GM12878 (cell line): ENCODE data around the gene CA11. TPM values are rescaled to one million over a fixed set of nuclear protein-coding genes. Genes with fewer than 3 reads are reported as not detected.
A peak's percentile ranks its signal among the peaks of the same experiment; 100 is the strongest.

Source experiments
- ATAC-seq: fragments of 200-7000 bp; cut with Tn5 transposase; 3 replicates; pipeline ENCODE4 v1.9.1; 2020; ENCODE audit warnings: mild to moderate bottlenecking, moderate library complexity
- BruUV-seq: library from RNA; stranded (reverse); fragments of 400-500 nt; replicated peaks from 2 replicates; lab custom pipeline; 2021; lab: Mats Ljungman, UMichigan
- CTCF ChIA-PET: fragments of 300-600 bp; sonication (Branson Sonifier 250); formaldehyde crosslinking; extraction: SDS; loops from one replicate; lab custom pipeline; 2021; ENCODE audit warnings: inconsistent platforms; lab: Yijun Ruan, JAX
- POLR2A ChIA-PET: fragments of 350-600 bp; formaldehyde crosslinking; extraction: SDS; loops from one replicate; lab custom pipeline; 2021; ENCODE audit warnings: inconsistent platforms; lab: Charles Lee
- RAD21 ChIA-PET: fragments of 300-600 bp; sonication (Branson Sonifier 250); formaldehyde crosslinking; loops from one replicate; lab custom pipeline; 2023; ENCODE audit warnings: antibody characterized with exemption; ENCODE audit not compliant: unreplicated experiment; lab: Charles Lee
- SMC1A ChIA-PET: fragments of 300-600 bp; sonication (Branson Sonifier 250); formaldehyde crosslinking; loops from one replicate; lab custom pipeline; 2023; ENCODE audit not compliant: unreplicated experiment, uncharacterized antibody; lab: Charles Lee
- DNase-seq: peaks from one replicate; pipeline ENCODE4 v3.0.0-alpha.2; 2011; ENCODE audit warnings: low read depth, low spot score
- FAIRE-seq: peaks from 3 replicates; lab custom pipeline; 2011; peaks lifted over from hg19 to GRCh38; lab: Jason Lieb, UNC
- H2AFZ ChIP-seq: 2 replicates; pipeline ENCODE4 v1.6.0; 2011; ENCODE audit warnings: low read depth, low read length, control low read depth; ENCODE audit not compliant: control insufficient read depth
- H3K27ac ChIP-seq: 2 replicates; pipeline ENCODE4 v1.5.1; 2011; ENCODE audit warnings: control low read depth; ENCODE audit not compliant: control insufficient read depth, insufficient read depth
- H3K27me3 ChIP-seq, 2 experiments: replicated peaks in 1 of 2; 2 replicates each; pipeline versions ENCODE4 v1.6.0 to v1.6.1; 2011; ENCODE audit warnings: low read length in 1 of 2; ENCODE audit not compliant: control insufficient read depth in 2 of 2, insufficient read depth in 2 of 2
- H3K36me3 ChIP-seq, 2 experiments: 2 replicates each; pipeline ENCODE4 v1.5.1; 2011; ENCODE audit warnings: low read length in 1 of 2; ENCODE audit not compliant: control insufficient read depth in 2 of 2, insufficient read depth in 2 of 2
- H3K4me1 ChIP-seq: 2 replicates; pipeline ENCODE4 v1.6.1; 2011; ENCODE audit warnings: mild to moderate bottlenecking, low read length, moderate library complexity, mixed read lengths; ENCODE audit not compliant: control insufficient read depth, insufficient read depth
- H3K4me2 ChIP-seq: 2 replicates; pipeline ENCODE4 v1.6.0; 2011; ENCODE audit warnings: control low read depth; ENCODE audit not compliant: control insufficient read depth, insufficient read depth
- H3K4me3 ChIP-seq: fragments of 200-600 bp; sonication (generic); 2 replicates; pipeline ENCODE4 v1.5.1; 2016
- H3K79me2 ChIP-seq: 2 replicates; pipeline ENCODE4 v1.6.0; 2011; ENCODE audit warnings: low read length; ENCODE audit not compliant: control insufficient read depth, insufficient read depth
- H3K9ac ChIP-seq: 2 replicates; pipeline ENCODE4 v1.8.0; 2011; ENCODE audit warnings: low read length, control low read depth, mixed read lengths; ENCODE audit not compliant: control insufficient read depth, insufficient read depth
- H3K9me3 ChIP-seq: replicated peaks from 3 replicates; pipeline ENCODE4 v1.5.1; 2011; ENCODE audit warnings: mild to moderate bottlenecking, low read length; ENCODE audit not compliant: control insufficient read depth, insufficient read depth
- H4K20me1 ChIP-seq: 2 replicates; pipeline ENCODE4 v1.6.0; 2011; ENCODE audit not compliant: control insufficient read depth, insufficient read depth
- CBFB ChIP-seq: IDR thresholded peaks from 2 replicates; pipeline ENCODE4 v1.6.1; 2016; ENCODE audit warnings: antibody characterized with exemption, low read depth
- KAT2A ChIP-seq: conservative IDR thresholded peaks from 2 replicates; pipeline ENCODE4 v1.6.1; 2011; ENCODE audit warnings: low read depth, low read length; ENCODE audit not compliant: control insufficient read depth
- MAX ChIP-seq: IDR thresholded peaks from 2 replicates; pipeline ENCODE4 v1.6.1; 2012; ENCODE audit warnings: low read depth, low read length, improper control_type of control experiment
- MEF2B ChIP-seq: fragments of 450-650 bp; IDR thresholded peaks from 2 replicates; pipeline ENCODE4 v1.6.1; 2018; ENCODE audit warnings: mild to moderate bottlenecking, moderate library complexity; ENCODE audit not compliant: partially characterized antibody, poor library complexity, severe bottlenecking
- NBN ChIP-seq: fragments of 450-650 bp; IDR thresholded peaks from 2 replicates; pipeline ENCODE4 v1.6.1; 2016
- SIX5 ChIP-seq: IDR thresholded peaks from 2 replicates; pipeline ENCODE4 v1.6.1; 2011; ENCODE audit warnings: mild to moderate bottlenecking, low read depth, low read length, moderate library complexity; ENCODE audit not compliant: severe bottlenecking
- SMARCA5 ChIP-seq: fragments of 450-650 bp; IDR thresholded peaks from 2 replicates; pipeline ENCODE4 v1.6.1; 2017; ENCODE audit warnings: mild to moderate bottlenecking
- TAF1 ChIP-seq: IDR thresholded peaks from 2 replicates; pipeline ENCODE4 v1.6.1; 2011; ENCODE audit warnings: mild to moderate bottlenecking, low read depth, low read length, borderline replicate concordance
- ZNF274 ChIP-seq: IDR thresholded peaks from one replicate; pipeline ENCODE4 v1.8.0; 2011; ENCODE audit not compliant: insufficient read length, insufficient read depth
- WGBS: methylation state at CpG from one replicate; pipeline ENCODE4 v1.1.6; 2016; ENCODE audit warnings: low lambda C conversion rate; ENCODE audit not compliant: insufficient replicate concordance, insufficient coverage; ENCODE audit errors: missing lambda C conversion rate; 5-methylcytosine and 5-hydroxymethylcytosine counted together
- in situ Hi-C: fragments of 300-500 bp; cut with MboI; formaldehyde crosslinking; loops from 9 replicates; pipeline ENCODE4 v1.14.3; 2018; ENCODE audit warnings: mixed read lengths
- intact Hi-C: fragments of 100-400 bp; cut with micrococcal nuclease; formaldehyde crosslinking; loops from one replicate; pipeline ENCODE4 v1.14.2; 2022; ENCODE audit not compliant: unreplicated experiment
- polyA plus RNA-seq, 11 experiments: library from polyadenylated mRNA; depleted of rRNA in 4 of 11; unstranded in 6 of 11; stranded (reverse) in 5 of 11; fragments of >200 nt; fragmentation: Nextera tagmentation in 4 of 11; fragmentation: Illumina TruSeq in 1 of 11; extraction: Ambion mirVana in 4 of 11; extraction: Trizol in 1 of 11; gene quantifications; 1 replicate in 1 of 11; 2 replicates in 10 of 11; pipeline versions ENCODE4 v1.2.1 to v1.2.3, GENCODE V29; 2011 to 2016; ENCODE audit warnings: inconsistent platforms in 2 of 11, missing spikeins in 2 of 11, low read depth in 1 of 11
- total RNA-seq, 4 experiments: library from RNA; depleted of rRNA in 3 of 4; stranded (reverse); fragments of >200 nt in 3 of 4; fragmentation: Illumina TruSeq in 1 of 4; extraction: Trizol in 1 of 4; gene quantifications; 2 replicates each; pipeline versions ENCODE4 v1.2.1 to v1.2.3, GENCODE V29; 2013 to 2021

CA11 gene
- total and polyA plus RNA-seq, 10 of the 15 experiments (the other 5 are each of a cell fraction or from before 2014, with no cell fraction given): 1.7 to 7.5 (median 2.4) TPM

- Histone ChIP-seq H2AFZ (no peak overlapping the region), H3K4me3 (peak overlapping the region; percentile 93), H3K9ac (peak overlapping the region; percentile 99), H3K36me3 (peaks cover 25 to 32% of the 10 kb centered on the region in 2 experiments), H3K4me1 (peaks cover 15% of the 10 kb centered on the region), H3K4me2 (peak overlapping the region; percentile 88), H3K27ac (peak overlapping the region; percentile 95), H3K27me3 (no peaks in the 10 kb centered on the region), H3K9me3 (no peaks in the 10 kb centered on the region), H3K79me2 (peaks cover 48% of the 10 kb centered on the region), H4K20me1 (peaks cover 15% of the 10 kb centered on the region)
- ChIA-PET RAD21 (interaction anchor here (0.7 kb wide), 1 partner anchor 8 kb away, joined by 3 read pairs; no protein-coding TSS in a partner anchor), CTCF (interaction anchor here (1.6 to 1.8 kb wide), 3 partner anchors 9 to 226 kb away, joined by 5 to 8 read pairs (median 6); partner anchors contain the start of gene KDELR1), POLR2A (interaction anchor here (0.5 to 1.4 kb wide), 6 partner anchors 9 to 1133 kb away, joined by 3 to 5 read pairs (median 3); partner anchors contain the start of gene DBP), SMC1A (interaction anchor here (1.1 to 1.7 kb wide), 3 partner anchors 16 to 111 kb away, joined by 3 read pairs; no protein-coding TSS in a partner anchor)
- intact Hi-C loops (no loop called here), in situ Hi-C loops (no loop called here)
- no peak for TF ChIP-seq CBFB
- TF ChIP-seq ZNF274: no peak
- no peak for TF ChIP-seq MAX
- TF ChIP-seq TAF1: no peak
- no peak for TF ChIP-seq NBN
- TF ChIP-seq SIX5: no peak
- no peak for TF ChIP-seq KAT2A
- no peak for TF ChIP-seq SMARCA5
- no peak for TF ChIP-seq MEF2B
- BruUV-seq: no TSS peak
- no peak for ATAC-seq
- DNase-seq: no peak
- 40% methylated on average over 18 of the region's 18 CpGs for WGBS
- no peak for FAIRE-seq
Measured at GRCh38 chr19:48617146-48617937, 28.6 kb downstream of the CA11 start.
